ENCODE results near the gene CFAP74.

- no peak for TF ChIP-seq CTCF (IDR thresholded peaks at IDR 0.05 in 4 of 5, conservative IDR thresholded peaks at IDR 0.05 in 1 of 5)
- TF ChIP-seq POLR2A (IDR thresholded peaks at IDR 0.05) = no peak
Measured at GRCh38 chr1:1975535-1975934, 28.1 kb downstream of the CFAP74 start.
